A549 (cell line): ENCODE results near the gene MED13L.

ENCODE experiments used
- CBX8 ChIP-seq: fragments of 200-600 bp; sonication (generic); IDR thresholded peaks from 2 replicates; pipeline ENCODE4 v1.6.1; 2016
- EHMT2 ChIP-seq: fragments of 200-600 bp; sonication (generic); IDR thresholded peaks from 2 replicates; pipeline ENCODE4 v1.6.1; 2016; ENCODE audit warnings: antibody characterized with exemption, low read depth, mild to moderate bottlenecking, moderate library complexity
- EP300 ChIP-seq, 2 experiments: fragments of >200 bp; sonication (Bioruptor Twin); formaldehyde crosslinking; IDR thresholded peaks; 2 replicates in 1 of 2; 3 replicates in 1 of 2; pipeline ENCODE4 v1.6.1; 2016 to 2017
- MAFK ChIP-seq: fragments of 450-650 bp; IDR thresholded peaks from 2 replicates; pipeline ENCODE4 v1.6.1; 2014; ENCODE audit not compliant: partially characterized antibody
- NFE2L2 ChIP-seq: fragments of 150-350 bp; conservative IDR thresholded peaks from 2 replicates; pipeline ENCODE4 v1.6.1; 2014; ENCODE audit warnings: low read length
- NR3C1 ChIP-seq: fragments of >200 bp; sonication (Bioruptor Twin); formaldehyde crosslinking; IDR thresholded peaks from 3 replicates; pipeline ENCODE4 v1.6.1; 2017
- PHF8 ChIP-seq: fragments of 200-600 bp; sonication (generic); IDR thresholded peaks from 2 replicates; pipeline ENCODE4 v1.6.1; 2016; ENCODE audit warnings: low read depth, mild to moderate bottlenecking, antibody characterized with exemption, moderate library complexity, borderline replicate concordance
- POLR2A ChIP-seq: IDR thresholded peaks from 2 replicates; pipeline ENCODE4 v1.6.1; 2012; ENCODE audit warnings: mild to moderate bottlenecking, low read length
- SMC3 ChIP-seq: fragments of >200 bp; sonication (Bioruptor Twin); formaldehyde crosslinking; IDR thresholded peaks from 3 replicates; pipeline ENCODE4 v1.6.1; 2018; ENCODE audit warnings: inconsistent platforms
- ZC3H11A ChIP-seq: fragments of 450-650 bp; IDR thresholded peaks from 2 replicates; pipeline ENCODE4 v1.6.1; 2014; ENCODE audit warnings: antibody characterized with exemption, mild to moderate bottlenecking
- TF ChIP-seq, protein P1 (sequence below): fragments of >200 bp; sonication (Bioruptor Twin); formaldehyde crosslinking; IDR thresholded peaks from 3 replicates; pipeline ENCODE4 v1.5.1; 2016

- TF ChIP-seq SMC3 = no peak
- no peak for TF ChIP-seq NR3C1
- no peak for TF ChIP-seq EP300 (IDR thresholded peaks at IDR 0.05)
- TF ChIP-seq CBX8 = no peak
- TF ChIP-seq, protein P1, sequence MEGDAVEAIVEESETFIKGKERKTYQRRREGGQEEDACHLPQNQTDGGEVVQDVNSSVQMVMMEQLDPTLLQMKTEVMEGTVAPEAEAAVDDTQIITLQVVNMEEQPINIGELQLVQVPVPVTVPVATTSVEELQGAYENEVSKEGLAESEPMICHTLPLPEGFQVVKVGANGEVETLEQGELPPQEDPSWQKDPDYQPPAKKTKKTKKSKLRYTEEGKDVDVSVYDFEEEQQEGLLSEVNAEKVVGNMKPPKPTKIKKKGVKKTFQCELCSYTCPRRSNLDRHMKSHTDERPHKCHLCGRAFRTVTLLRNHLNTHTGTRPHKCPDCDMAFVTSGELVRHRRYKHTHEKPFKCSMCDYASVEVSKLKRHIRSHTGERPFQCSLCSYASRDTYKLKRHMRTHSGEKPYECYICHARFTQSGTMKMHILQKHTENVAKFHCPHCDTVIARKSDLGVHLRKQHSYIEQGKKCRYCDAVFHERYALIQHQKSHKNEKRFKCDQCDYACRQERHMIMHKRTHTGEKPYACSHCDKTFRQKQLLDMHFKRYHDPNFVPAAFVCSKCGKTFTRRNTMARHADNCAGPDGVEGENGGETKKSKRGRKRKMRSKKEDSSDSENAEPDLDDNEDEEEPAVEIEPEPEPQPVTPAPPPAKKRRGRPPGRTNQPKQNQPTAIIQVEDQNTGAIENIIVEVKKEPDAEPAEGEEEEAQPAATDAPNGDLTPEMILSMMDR = no peak
- TF ChIP-seq PHF8 = no peak
- no peak for TF ChIP-seq NFE2L2
- TF ChIP-seq POLR2A = no peak
- TF ChIP-seq MAFK = no peak
- no peak for TF ChIP-seq EHMT2
- TF ChIP-seq ZC3H11A = no peak
Measured at GRCh38 chr12:116309343-116309742, 31.9 kb upstream of the MED13L start.
